HG03060 (cell line): ENCODE results near the gene CENPH.
"Not testable (repeated sequence)": the region's sequence is repeated elsewhere in the genome, so short reads cannot be mapped to it uniquely, and the experiment has no call there.

Experiments used
- ATAC-seq: cut with Tn5 transposase; IDR thresholded peaks from one replicate; pipeline ENCODE4 v1.9.1; 2021; ENCODE audit warnings: low read depth, moderate number of reproducible peaks; ENCODE audit not compliant: unreplicated experiment

CENPH gene, protein sequence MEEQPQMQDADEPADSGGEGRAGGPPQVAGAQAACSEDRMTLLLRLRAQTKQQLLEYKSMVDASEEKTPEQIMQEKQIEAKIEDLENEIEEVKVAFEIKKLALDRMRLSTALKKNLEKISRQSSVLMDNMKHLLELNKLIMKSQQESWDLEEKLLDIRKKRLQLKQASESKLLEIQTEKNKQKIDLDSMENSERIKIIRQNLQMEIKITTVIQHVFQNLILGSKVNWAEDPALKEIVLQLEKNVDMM

DNA sequence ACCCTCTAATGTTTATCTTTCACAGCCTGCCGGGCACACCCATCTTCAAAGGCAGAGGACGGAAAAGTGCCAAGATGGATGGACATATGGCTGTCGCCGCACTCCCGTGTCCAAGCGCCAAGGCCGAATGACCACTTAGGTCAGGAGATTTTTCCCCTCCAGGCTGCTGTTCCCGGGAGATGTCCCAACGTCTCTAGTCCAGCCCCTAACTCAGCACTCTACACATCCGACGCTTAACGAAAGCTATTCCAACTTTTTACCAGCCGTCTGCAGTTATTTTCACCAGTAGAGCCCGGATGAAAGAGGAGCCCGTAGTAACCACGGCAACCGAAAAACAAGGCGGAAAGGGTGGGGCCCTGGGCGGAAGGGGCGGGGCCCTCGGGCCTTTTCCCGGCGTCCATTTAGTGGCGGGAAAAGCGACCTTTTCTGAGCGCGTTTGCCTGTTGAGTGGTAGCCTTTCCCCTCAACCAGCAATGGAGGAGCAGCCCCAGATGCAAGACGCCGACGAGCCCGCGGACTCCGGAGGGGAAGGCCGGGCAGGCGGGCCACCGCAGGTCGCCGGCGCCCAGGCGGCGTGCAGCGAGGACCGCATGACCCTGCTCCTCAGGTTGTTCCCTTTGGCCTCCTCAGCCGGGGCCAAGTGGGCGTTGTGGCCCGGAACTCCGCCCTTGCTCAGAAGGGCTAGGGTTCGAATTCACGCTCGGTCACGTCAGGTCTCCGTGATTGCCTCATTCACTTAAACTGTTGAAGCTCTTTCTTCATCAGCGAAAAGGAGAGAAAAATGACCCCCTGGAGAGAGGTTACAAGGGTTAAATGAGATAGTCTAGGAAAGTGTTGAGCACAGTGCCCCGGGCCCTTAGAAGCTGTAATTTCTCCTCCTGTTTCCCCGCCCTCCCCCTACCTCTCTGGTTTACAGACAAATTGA is at the start of gene CENPH:
Gene CENPH, plus strand, starts transcription at position 422 of the 925 bp plus-strand sequence. Its CDS starts 52 bp downstream, at position 474.
- ATAC-seq, result peak; percentile 62

DNA sequence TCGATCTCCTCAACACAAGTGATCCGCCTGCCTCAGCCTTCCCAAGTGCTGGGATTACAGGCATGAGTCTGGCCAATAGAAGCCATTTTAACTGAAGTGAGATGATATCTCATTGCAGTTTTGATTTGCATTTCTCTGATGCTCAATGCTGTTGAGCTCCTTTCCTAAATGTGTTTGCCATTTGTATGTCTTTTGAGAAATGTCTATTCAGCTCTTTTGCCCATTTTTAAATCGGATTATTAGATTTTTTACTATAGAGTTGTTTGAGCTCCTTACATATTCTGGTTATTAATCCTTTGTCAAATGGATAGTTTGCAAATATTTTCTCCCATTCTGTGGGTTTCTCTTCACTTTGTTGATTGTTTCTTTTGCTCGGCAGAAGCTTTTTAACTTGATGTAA is 49.1 kb upstream of the CENPH start:
- not testable (repeated sequence) for ATAC-seq

DNA sequence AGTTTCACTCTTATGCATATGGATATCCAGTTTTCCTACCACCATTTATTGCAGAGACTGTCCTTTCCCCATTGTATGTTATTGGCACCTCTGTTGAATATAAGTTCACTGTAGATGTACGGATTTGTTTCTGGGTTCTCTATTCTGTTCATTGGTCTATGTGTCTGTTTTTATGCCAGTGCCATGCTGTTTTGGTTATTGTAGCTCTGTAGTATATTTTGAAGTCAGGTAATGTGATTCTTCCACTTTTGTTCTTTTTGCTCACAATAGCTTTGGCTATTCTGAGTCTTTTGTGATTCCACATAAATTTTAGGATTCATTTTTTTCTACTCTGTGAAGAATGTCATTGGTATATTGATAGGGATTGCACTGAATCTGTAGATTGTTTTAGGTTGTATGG is 48.6 kb upstream of the CENPH start:
- no peak for ATAC-seq

DNA sequence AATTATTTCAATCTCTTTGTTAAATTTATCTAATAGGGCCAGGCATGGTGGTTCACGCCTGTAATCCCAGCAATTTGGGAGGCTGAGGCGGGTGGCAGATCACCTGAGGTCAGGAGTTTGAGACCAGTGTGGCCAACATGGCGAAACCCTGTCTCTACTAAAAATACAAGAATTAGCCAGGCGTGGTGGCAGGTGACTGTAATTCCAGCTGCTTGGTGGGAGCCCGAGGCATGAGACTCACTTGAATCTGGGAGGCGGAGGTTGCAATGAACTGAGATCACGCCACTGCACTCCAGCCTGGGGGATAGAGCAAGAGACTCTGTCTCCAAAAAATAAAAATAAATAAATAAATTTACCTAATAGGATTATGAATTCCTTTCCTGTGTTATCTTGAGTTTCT is 40.8 kb upstream of the CENPH start:
- not testable (repeated sequence) for ATAC-seq

DNA sequence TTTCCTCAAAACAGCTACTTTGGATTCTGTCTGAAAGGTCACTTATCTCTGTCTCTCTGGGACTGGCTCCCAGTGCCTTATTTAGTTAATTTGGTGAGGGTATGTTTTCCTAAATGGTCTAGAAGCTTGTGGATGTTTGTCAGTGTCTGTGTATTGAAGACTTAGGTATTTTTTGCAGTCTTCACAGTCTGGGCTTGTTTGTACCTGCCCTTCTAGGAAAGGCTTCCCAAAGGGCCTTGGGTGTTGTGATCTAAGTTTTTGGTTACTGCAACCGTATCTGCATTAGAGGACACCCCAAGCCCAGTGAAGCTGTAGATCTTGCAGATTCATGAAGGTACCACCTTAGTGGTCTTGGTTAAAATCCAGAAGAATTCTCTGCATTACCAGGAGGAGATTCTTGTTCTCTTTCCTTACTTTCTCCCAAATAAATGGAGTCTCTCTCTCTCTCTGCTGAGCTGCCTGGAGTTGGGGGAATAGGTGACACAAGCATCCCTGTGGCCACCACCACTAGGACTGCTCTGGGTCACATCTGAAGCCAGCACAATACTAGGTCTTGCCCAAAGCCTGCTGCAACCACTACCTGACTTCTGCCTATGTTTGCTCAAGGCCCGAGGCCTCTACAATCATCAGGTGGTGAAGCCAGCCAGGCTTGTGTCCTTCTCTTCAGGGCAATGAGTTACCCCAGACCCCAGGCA is 40.3 kb upstream of the CENPH start:
- ATAC-seq, result no peak

DNA sequence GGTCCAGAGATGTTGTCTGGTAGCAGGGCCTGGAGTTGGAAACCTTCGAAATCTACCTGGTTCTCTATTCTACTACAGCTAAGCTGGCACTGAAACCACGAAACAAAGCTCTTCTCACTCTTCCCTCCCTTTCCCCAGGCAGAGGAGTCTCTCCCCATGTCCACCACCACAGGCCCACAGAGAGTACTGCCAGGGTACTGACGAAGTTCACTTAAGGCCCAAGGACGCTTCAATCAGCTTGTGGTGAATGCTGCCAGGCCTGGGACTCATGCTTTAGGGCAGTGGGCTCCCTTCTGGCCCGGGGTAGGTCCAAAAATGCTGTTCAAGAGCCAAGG is 39.7 kb upstream of the CENPH start:
- ATAC-seq, result no peak

DNA sequence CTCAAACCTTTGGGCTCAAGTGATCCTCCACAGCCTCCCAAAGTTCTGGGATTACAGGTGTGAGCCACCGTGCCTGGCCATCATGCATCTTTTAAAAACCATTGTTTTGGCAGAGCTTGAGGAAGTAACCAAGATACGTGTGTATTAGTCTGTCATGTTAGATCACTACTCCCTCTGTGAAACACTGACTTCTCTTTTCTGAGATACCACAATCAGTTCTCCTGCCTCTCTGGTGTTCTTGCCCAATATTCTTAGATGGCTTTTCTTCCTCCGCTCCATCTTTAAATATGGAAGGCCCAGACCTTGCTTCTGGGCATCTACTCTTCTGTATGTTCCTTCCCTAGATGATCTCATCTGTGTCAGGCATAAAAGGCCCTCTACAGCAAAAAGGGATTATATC is 36.7 kb upstream of the CENPH start:
- no peak for ATAC-seq

DNA sequence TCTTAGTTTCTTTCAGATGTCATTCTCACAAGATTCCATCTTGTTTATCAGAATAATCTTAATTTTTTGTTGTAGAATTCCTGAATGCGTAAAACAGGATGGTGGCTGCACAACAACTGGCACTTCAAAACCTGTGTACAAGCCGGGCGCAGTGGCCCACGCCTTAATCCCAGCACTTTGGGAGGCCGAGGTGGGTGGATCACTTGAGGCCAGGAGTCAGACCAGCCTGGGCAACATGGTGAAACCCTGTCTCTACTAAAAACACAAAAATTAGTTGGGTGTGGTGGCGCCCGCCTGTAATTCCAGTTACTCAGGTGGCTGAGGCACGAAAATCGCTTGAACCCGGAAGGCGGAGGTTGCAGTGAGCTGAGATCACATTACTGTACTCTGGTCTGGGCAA is 32.9 kb upstream of the CENPH start:
- ATAC-seq, result no peak

DNA sequence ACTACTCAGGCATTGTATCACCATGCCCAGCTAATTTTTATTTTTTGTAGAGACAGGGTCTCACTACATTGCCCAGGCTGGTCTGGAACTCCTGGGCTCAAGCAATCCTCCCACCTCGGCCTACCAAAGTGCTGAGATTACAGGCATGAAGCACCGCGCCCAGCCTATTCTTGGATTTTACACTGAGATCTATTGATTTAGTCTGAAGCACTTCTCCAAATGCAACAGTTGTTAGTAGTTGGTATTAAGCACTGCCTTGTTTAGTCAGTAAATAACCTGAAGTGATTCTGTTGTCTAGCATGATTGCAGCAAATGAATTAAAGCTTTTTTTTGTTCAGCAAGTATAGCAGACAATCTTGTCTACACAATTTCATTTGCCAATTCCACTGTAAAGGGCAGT is 31.3 kb upstream of the CENPH start:
- no peak for ATAC-seq

DNA sequence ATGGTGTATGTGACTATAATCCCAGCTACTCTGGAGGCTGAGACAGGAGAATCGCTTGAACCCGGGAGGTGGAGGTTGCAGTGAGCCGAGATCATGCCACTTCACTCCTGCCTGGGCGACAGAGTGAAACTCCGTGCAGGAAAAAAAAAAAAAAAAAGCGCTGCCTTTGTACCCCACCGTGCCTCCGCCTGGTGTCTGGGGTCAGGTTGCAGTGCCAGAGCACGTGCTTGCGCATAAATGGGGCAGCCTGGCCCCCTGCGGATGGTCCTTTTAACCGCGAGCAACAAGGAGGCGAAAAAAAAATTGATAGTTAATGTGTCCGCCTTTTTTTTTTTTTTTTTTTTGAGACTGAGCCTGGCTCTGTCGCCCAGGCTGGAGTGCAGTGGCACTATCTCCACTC is 28.7 kb upstream of the CENPH start:
- no peak for ATAC-seq

DNA sequence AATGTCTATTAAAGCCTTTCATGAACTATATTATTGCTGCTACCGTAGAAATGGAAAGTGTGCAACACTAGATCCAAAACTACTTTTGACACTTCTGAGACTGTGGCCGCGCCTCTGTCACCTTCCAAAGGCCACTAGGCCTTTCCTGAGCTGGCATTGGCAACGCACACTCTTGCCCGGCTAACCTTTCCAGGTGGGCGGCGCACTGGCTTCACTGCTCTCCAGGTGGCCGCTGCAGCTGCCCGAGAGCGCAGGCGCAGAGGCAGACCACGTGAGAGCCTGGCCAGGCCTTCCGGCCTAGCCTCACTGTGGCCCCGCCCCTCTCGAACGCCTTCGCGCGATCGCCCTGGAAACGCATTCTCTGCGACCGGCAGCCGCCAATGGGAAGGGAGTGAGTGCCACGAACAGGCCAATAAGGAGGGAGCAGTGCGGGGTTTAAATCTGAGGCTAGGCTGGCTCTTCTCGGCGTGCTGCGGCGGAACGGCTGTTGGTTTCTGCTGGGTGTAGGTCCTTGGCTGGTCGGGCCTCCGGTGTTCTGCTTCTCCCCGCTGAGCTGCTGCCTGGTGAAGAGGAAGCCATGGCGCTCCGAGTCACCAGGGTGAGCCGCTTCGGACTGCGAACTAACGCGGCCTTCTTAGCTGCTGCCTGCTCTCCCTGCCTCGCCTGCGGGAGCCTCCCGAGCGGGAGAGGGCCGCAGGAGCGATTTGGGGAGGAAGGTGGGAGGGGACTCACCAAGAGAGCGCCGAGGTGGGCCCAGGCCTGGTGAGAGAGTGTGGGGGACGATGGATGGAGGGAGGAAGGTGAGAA is 22.5 kb upstream of the CENPH start, which contains the start of gene CCNB1:
Gene CCNB1, plus strand, starts transcription at position 465 of the 807 bp plus-strand sequence. Its CDS starts 113 bp downstream, at position 578.
- ATAC-seq, result peak; percentile 97

DNA sequence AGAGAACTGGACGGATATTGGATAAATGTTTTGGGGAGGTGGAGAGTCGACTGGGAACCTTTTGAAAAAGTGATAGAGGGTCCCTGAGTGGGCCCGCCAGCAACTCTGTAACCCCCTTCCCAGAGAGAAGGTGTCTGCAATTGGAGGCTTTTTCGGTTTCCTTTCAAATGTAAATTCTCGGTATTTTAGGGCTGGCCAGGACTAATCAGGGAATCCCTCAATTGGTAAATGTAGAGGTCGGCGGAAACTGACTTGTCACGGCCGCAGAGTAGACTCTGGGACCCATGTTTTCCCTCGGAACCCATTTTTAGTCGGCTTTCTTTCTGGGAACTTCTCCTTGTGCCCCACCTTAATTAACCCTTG is 21.9 kb upstream of the CENPH start:
- ATAC-seq, result no peak

DNA sequence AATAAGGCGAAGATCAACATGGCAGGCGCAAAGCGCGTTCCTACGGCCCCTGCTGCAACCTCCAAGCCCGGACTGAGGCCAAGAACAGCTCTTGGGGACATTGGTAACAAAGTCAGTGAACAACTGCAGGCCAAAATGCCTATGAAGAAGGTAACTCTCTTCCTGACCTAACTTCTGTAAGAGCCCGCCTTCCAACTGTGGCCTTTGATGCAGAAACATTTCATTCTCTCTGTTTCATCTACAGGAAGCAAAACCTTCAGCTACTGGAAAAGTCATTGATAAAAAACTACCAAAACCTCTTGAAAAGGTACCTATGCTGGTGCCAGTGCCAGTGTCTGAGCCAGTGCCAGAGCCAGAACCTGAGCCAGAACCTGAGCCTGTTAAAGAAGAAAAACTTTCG is 21.5 kb upstream of the CENPH start:
- no peak for ATAC-seq

DNA sequence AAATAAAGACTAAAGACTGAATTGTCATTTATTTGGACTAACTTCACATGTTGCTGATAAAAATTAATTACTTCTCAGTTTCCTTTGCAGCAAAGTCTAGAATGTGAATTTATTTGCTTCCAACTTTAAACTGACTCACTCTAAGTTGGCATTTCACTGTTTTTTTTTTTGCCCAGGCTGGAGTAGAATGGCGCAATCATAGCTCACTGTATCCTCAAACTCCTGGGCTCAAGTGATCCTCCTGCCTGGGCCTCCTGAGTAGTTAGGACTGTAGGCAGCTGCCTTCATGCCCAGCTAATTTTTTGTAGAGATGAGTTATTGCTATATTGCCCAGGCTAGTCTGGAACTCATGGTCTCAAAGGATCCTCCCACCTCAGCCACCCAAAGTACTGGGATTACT is 18.9 kb upstream of the CENPH start:
- ATAC-seq, result no peak

DNA sequence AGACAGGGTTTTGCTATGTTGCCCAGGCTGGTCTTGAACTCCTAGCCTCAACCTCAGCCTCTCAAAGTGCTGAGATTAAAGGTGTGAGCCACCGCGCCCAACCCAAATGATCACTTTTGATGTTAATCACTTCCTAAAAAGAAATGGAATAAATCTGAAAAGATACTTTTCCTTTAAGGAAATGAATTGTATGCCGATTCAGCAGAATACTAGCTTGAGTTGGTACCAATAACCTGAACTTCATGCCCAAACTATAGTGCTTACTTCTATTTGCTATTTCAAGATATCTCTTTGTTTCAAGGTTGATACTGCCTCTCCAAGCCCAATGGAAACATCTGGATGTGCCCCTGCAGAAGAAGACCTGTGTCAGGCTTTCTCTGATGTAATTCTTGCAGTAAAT is 18.4 kb upstream of the CENPH start:
- no peak for ATAC-seq

DNA sequence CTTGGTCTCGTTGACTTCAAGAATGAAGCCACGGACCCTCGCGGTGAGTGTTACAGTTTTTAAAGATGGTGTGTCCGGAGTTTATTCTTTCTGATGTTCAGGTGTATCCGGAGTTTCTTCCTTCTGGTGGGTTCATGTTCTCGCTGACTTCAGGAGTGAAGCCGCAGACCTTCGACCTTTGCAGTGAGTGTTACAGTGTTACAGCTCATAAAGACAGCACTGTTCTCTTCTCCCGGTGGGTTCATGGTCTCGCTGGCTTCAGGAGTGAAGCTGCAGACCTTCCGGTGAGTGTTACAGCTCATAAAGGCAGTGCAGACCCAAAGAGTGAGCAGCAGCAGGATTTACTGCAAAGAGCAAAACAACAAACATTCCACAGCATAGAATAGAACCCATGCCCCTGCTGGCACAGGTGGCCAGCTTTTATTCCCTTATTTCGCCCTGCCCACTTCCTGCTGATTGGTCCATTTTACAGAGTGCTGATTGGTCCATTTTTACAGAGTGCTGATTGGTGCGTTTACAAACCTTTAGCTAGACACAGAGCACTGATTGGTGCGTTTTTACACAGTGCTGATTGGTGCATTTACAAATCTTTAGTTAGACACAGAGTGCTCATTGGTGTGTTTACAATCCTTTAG is 7.6 kb upstream of the CENPH start:
- not testable (repeated sequence) for ATAC-seq

DNA sequence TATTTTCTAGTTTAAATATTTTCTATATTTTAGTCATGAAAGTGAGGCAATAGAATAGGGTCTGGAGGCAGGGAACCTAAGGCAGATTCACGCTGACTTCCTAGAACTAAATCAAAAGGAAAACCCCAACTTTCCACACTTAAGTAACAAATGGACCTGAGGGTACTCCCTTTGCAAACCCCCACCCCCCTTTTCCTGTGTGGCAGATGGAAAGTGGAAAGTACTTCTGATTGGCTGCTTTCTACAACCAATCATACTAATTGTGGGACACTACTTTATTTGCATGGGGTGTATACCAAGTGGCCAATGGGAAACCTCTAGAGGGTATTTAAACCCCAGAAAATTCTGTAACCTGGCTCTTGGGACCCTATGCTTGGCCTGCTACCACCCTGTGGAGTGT is 4.8 kb upstream of the CENPH start:
- no peak for ATAC-seq

DNA sequence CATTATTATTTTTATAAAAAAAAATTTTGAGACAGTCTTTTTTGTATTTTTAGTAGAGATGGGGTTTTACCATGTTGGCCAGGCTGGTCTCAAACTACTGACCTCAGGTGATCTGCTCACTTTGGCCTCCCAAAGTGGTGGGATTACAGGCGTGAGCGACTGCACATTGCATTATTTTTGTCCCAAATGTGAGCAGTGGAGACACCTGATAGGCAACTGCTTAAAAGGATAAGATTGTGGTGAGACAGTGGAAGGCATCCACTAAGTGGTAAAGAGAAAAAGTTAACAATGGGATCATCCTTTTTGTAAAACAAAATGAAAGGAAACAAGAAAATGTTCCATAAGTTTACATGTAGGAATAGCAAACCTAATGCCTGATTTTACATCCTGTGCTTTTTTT is 2.0 kb upstream of the CENPH start:
- ATAC-seq, result no peak

DNA sequence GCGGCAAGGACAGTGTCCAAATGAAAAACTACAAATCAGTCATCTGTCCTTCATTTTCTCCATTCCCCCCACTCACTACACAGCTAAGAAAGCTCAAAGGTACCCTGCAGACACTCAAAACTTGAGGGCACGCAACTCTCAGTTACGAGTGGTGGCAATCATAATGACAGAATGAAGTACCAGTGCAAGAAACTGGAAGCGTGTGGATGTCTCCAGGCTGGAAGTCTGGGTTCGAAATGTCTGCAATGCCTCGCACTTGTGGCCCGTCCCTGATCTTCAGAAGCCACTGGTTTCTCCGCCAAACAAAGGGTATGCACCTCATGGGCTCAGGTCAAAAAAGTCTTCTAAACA is 597 bp upstream of the CENPH start:
- ATAC-seq, result no peak

DNA sequence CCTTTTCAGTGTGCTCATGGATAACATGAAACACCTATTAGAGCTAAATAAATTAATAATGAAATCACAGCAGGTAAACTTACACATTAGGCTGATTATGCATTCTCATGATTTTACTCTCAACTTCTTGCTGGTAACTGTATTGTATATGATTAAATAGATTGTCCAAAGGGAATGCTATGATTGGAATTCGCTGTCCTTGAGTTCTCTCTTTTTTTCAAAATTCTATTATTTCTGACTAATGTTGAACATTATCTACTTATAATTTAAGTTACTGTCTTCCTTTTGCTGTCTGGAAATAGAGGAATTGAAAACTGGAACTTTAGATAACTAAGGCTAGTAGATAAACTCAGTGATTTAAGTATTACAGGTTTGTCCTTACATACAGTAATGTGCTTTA is 13.1 kb downstream of the CENPH start:
- no peak for ATAC-seq
